GM19438 (cell line): Measurements from ENCODE around the gene B4GALT6.

Experiments used
- ATAC-seq: cut with Tn5 transposase; IDR thresholded peaks from one replicate; pipeline ENCODE4 v1.9.1; 2021; ENCODE audit warnings: low read depth; ENCODE audit not compliant: unreplicated experiment

B4GALT6 gene

GRCh38 chr18:31695989-31696388 is 11.6 kb upstream of the B4GALT6 start:
- no peak for ATAC-seq

GRCh38 chr18:31694297-31694696 is 9.9 kb upstream of the B4GALT6 start:
- ATAC-seq, result no peak

GRCh38 chr18:31688606-31689005 is 4.2 kb upstream of the B4GALT6 start:
- no peak for ATAC-seq

GRCh38 chr18:31686986-31687928 is 2.9 kb upstream of the B4GALT6 start:
- ATAC-seq, result no peak

- ATAC-seq, result no peak
Observed at GRCh38 chr18:31686572-31686971, 2.2 kb upstream of the B4GALT6 start.

- peak; percentile 65 for ATAC-seq
Observed at GRCh38 chr18:31685097-31686082, 1.0 kb upstream of the B4GALT6 start.

- no peak for ATAC-seq
Observed at GRCh38 chr18:31683968-31684278, 458 bp downstream of the B4GALT6 start.

GRCh38 chr18:31683106-31683505 is 1.3 kb downstream of the B4GALT6 start:
- ATAC-seq, result no peak

GRCh38 chr18:31680831-31681568 is 3.4 kb downstream of the B4GALT6 start:
- ATAC-seq, result no peak

- ATAC-seq, result no peak
Observed at GRCh38 chr18:31680433-31680811, 4.0 kb downstream of the B4GALT6 start.

- ATAC-seq, result no peak
Observed at GRCh38 chr18:31679791-31680432, 4.5 kb downstream of the B4GALT6 start.

GRCh38 chr18:31679133-31679742 is 5.1 kb downstream of the B4GALT6 start:
- ATAC-seq, result no peak

- ATAC-seq, result no peak
Observed at GRCh38 chr18:31678425-31678824, 6.0 kb downstream of the B4GALT6 start.

GRCh38 chr18:31677592-31677991 is 6.8 kb downstream of the B4GALT6 start:
- ATAC-seq, result no peak

GRCh38 chr18:31675404-31675803 is 9.0 kb downstream of the B4GALT6 start:
- no peak for ATAC-seq

- no peak for ATAC-seq
Observed at GRCh38 chr18:31672628-31673135, 11.7 kb downstream of the B4GALT6 start.

GRCh38 chr18:31671951-31672350 is 12.4 kb downstream of the B4GALT6 start:
- no peak for ATAC-seq

GRCh38 chr18:31669541-31669940 is 14.8 kb downstream of the B4GALT6 start:
- ATAC-seq, result no peak

GRCh38 chr18:31667185-31667584 is 17.2 kb downstream of the B4GALT6 start:
- no peak for ATAC-seq

- no peak for ATAC-seq
Observed at GRCh38 chr18:31666055-31666454, 18.3 kb downstream of the B4GALT6 start.
